SK-N-SH (cell line): ENCODE data around the gene RALA. TPM values are rescaled to one million over a fixed set of nuclear protein-coding genes. Genes with fewer than 3 reads are reported as not detected.

Experiments
- CTCF ChIA-PET: fragments of 300-600, 350-600 bp; formaldehyde crosslinking; extraction: SDS; loops from one replicate; lab custom pipeline; 2021; lab: Yijun Ruan, JAX
- POLR2A ChIA-PET: fragments of 350-600 bp; sonication (Branson Sonifier 250); formaldehyde crosslinking; extraction: SDS; loops from one replicate; lab custom pipeline; 2020; ENCODE audit warnings: antibody characterized with exemption, inconsistent platforms; lab: Yijun Ruan, JAX
- DNase-seq: peaks from one replicate; pipeline ENCODE4 v3.0.0; 2012
- H2AFZ ChIP-seq: fragments of 200-600 bp; sonication (generic); 2 replicates; pipeline ENCODE4 v1.8.1; 2016; ENCODE audit warnings: antibody characterized with exemption, mild to moderate bottlenecking, low read depth
- H3F3A ChIP-seq: fragments of 200-600 bp; sonication (generic); replicated peaks from 2 replicates; pipeline ENCODE3; 2016; ENCODE audit warnings: antibody characterized with exemption, mild to moderate bottlenecking; ENCODE audit not compliant: insufficient read depth
- H3K27ac ChIP-seq, 2 experiments: fragments of 200-500 bp in 1 of 2; fragments of 200-600 bp in 1 of 2; sonication (Bioruptor generic) in 1 of 2; sonication (generic), shearing (Covaris generic) in 1 of 2; 2 replicates each; pipeline versions ENCODE4 v1.5.1 to v1.6.1; 2014 to 2016; ENCODE audit warnings: low read depth in 2 of 2, inconsistent platforms in 1 of 2, low read length in 1 of 2, mild to moderate bottlenecking in 1 of 2, mixed read lengths in 1 of 2
- H3K27me3 ChIP-seq: fragments of 200-600 bp; sonication (generic), shearing (Covaris generic); 2 replicates; pipeline ENCODE4 v1.6.1; 2016; ENCODE audit warnings: mixed run types; ENCODE audit not compliant: insufficient read depth
- H3K36me3 ChIP-seq, 2 experiments: fragments of 200-500 bp in 1 of 2; fragments of 200-600 bp in 1 of 2; sonication (Bioruptor generic) in 1 of 2; sonication (generic) in 1 of 2; replicated peaks in 1 of 2; 2 replicates each; pipeline versions ENCODE3 to v1.5.1; 2014 to 2016; ENCODE audit warnings: low read length in 1 of 2, mild to moderate bottlenecking in 1 of 2; ENCODE audit not compliant: insufficient read depth in 2 of 2, control insufficient read depth in 1 of 2
- H3K4me1 ChIP-seq, 2 experiments: fragments of 200-500 bp in 1 of 2; fragments of 200-600 bp in 1 of 2; sonication (Bioruptor generic) in 1 of 2; sonication (generic), shearing (Covaris generic) in 1 of 2; 2 replicates each; pipeline versions ENCODE4 v1.5.1 to v1.6.1; 2014 to 2016; ENCODE audit warnings: low read depth in 1 of 2, low read length in 1 of 2, mixed run types in 1 of 2; ENCODE audit not compliant: insufficient read depth in 2 of 2, control insufficient read depth in 1 of 2
- H3K4me2 ChIP-seq: fragments of 200-600 bp; sonication (generic), shearing (Covaris generic); 2 replicates; pipeline ENCODE4 v1.6.1; 2017; ENCODE audit warnings: mixed run types
- H3K4me3 ChIP-seq, 2 experiments: fragments of 200-500 bp in 1 of 2; fragments of 200-600 bp in 1 of 2; sonication (Bioruptor generic) in 1 of 2; sonication (generic), shearing (Covaris generic) in 1 of 2; 2 replicates each; pipeline versions ENCODE4 v1.5.1 to v1.8.1; 2014 to 2016; ENCODE audit warnings: low read depth in 2 of 2, inconsistent platforms in 1 of 2, low read length in 1 of 2, mild to moderate bottlenecking in 1 of 2, mixed read lengths in 1 of 2, moderate library complexity in 1 of 2
- H3K79me2 ChIP-seq: fragments of 200-600 bp; sonication (generic); 2 replicates; pipeline ENCODE4 v1.8.1; 2017; ENCODE audit warnings: mild to moderate bottlenecking; ENCODE audit not compliant: insufficient read depth
- H3K9ac ChIP-seq: fragments of 200-600 bp; sonication (generic); 2 replicates; pipeline ENCODE4 v1.6.1; 2017; ENCODE audit warnings: mixed run types
- H3K9me2 ChIP-seq: fragments of 200-600 bp; sonication (generic); 2 replicates; pipeline ENCODE4 v1.6.1; 2017; ENCODE audit warnings: mixed run types
- H3K9me3 ChIP-seq: fragments of 200-600 bp; sonication (generic); 2 replicates; pipeline ENCODE4 v1.6.1; 2017; ENCODE audit warnings: mixed run types, mild to moderate bottlenecking, moderate library complexity
- H4K20me1 ChIP-seq: fragments of 200-600 bp; sonication (generic); 2 replicates; pipeline ENCODE4 v1.6.1; 2017; ENCODE audit warnings: mild to moderate bottlenecking, mixed run types; ENCODE audit not compliant: insufficient read depth
- CHD2 ChIP-seq: fragments of 150-350 bp; IDR thresholded peaks from 2 replicates; pipeline ENCODE4 v1.6.1; 2018; ENCODE audit warnings: low read length; ENCODE audit not compliant: partially characterized antibody
- FOSL2 ChIP-seq: IDR thresholded peaks from 2 replicates; pipeline ENCODE4 v1.4.0; 2012; ENCODE audit warnings: low read depth, mild to moderate bottlenecking, moderate library complexity, borderline replicate concordance
- IRF3 ChIP-seq: fragments of 150-350 bp; IDR thresholded peaks from 2 replicates; pipeline ENCODE4 v1.6.1; 2016; ENCODE audit warnings: mild to moderate bottlenecking, low read depth, low read length
- MEF2A ChIP-seq: IDR thresholded peaks from 2 replicates; pipeline ENCODE4 v1.4.0; 2012; ENCODE audit warnings: low read depth, borderline replicate concordance
- MXI1 ChIP-seq: IDR thresholded peaks from 2 replicates; pipeline ENCODE4 v1.6.1; 2012; ENCODE audit warnings: mild to moderate bottlenecking, low read depth, low read length, improper control_type of control experiment
- NRF1 ChIP-seq: IDR thresholded peaks from 2 replicates; pipeline ENCODE4 v1.6.1; 2012; ENCODE audit warnings: low read depth, mild to moderate bottlenecking, low read length
- RCOR1 ChIP-seq: fragments of 150-350 bp; IDR thresholded peaks from 2 replicates; pipeline ENCODE4 v1.6.1; 2017; ENCODE audit warnings: antibody characterized with exemption, low read length
- REST ChIP-seq: IDR thresholded peaks from 2 replicates; pipeline ENCODE4 v1.6.1; 2012; ENCODE audit warnings: mild to moderate bottlenecking, low read depth, low read length, moderate library complexity
- SIN3A ChIP-seq: IDR thresholded peaks from 2 replicates; pipeline ENCODE4 v1.6.1; 2012; ENCODE audit warnings: low read depth, mild to moderate bottlenecking, low read length, moderate library complexity, borderline replicate concordance
- SMC3 ChIP-seq: IDR thresholded peaks from 2 replicates; pipeline ENCODE4 v1.6.1; 2012; ENCODE audit warnings: low read depth, low read length, improper control_type of control experiment
- TAF1 ChIP-seq: IDR thresholded peaks from 2 replicates; pipeline ENCODE4 v1.6.1; 2012; ENCODE audit warnings: low read depth, mild to moderate bottlenecking, low read length, moderate library complexity, borderline replicate concordance
- TCF12 ChIP-seq: IDR thresholded peaks from 2 replicates; pipeline ENCODE4 v1.4.0; 2012
- WGBS: methylation state at CpG from one replicate; pipeline ENCODE4 v1.1.6; 2017; ENCODE audit warnings: low lambda C conversion rate; 5-methylcytosine and 5-hydroxymethylcytosine counted together
- polyA plus RNA-seq, 3 experiments: library from polyadenylated mRNA; depleted of rRNA; stranded (reverse); fragments of >200 nt; gene quantifications; 2 replicates each; pipeline ENCODE4 v1.2.3, GENCODE V29; 2012
- TF ChIP-seq, protein P1 (sequence below): fragments of 150-350 bp; IDR thresholded peaks from 2 replicates; pipeline ENCODE4 v1.6.1; 2017; ENCODE audit warnings: antibody characterized with exemption, low read length, low read depth, borderline replicate concordance

Gene RALA
- polyA plus RNA-seq, 1 of the 3 experiments (the other 2 are of a cell fraction), result 29.0 TPM

- Histone ChIP-seq H4K20me1 (peaks cover 82% of the 10 kb centered on the region), H3K4me1 (peaks cover 0 to 10% of the 10 kb centered on the region in 2 experiments; a peak in 2 of 4 replicates), H3K36me3 (peaks cover 4 to 41% of the 10 kb centered on the region in 2 experiments), H3K4me3 (no peak overlapping the region), H3K9ac (no peak overlapping the region), H3K9me2 (no peaks in the 10 kb centered on the region), H3K27me3 (no peaks in the 10 kb centered on the region), H3K79me2 (peaks cover 100% of the 10 kb centered on the region), H3K9me3 (no peaks in the 10 kb centered on the region), H3K27ac (no peak overlapping the region), H2AFZ (no peak overlapping the region), H3K4me2 (no peak overlapping the region), H3F3A (peaks cover 10% of the 10 kb centered on the region)
- DNase-seq, result no peak
- 94% methylated on average over 1 of the region's 1 CpG for WGBS
- CTCF ChIA-PET, result no interaction called here
- TF ChIP-seq RCOR1, result no peak
- TF ChIP-seq TAF1, result no peak
- TF ChIP-seq SIN3A, result no peak
- TF ChIP-seq FOSL2, result no peak
- no peak for TF ChIP-seq MXI1
- no peak for TF ChIP-seq TCF12
- TF ChIP-seq NRF1, result no peak
- TF ChIP-seq, protein P1, sequence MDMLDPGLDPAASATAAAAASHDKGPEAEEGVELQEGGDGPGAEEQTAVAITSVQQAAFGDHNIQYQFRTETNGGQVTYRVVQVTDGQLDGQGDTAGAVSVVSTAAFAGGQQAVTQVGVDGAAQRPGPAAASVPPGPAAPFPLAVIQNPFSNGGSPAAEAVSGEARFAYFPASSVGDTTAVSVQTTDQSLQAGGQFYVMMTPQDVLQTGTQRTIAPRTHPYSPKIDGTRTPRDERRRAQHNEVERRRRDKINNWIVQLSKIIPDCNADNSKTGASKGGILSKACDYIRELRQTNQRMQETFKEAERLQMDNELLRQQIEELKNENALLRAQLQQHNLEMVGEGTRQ, result no peak
- no peak for TF ChIP-seq MEF2A
- TF ChIP-seq SMC3, result no peak
- TF ChIP-seq REST, result no peak
- TF ChIP-seq CHD2, result no peak
- POLR2A ChIA-PET, result no interaction called here
These were observed 14.7 kb downstream of the RALA start for GRCh38 chr7:39637963-39638485.

- H3K4me2 ChIP-seq, result no peak overlapping the region
- H3K9me3 ChIP-seq, result no peaks in the 10 kb centered on the region
- peaks cover 0 to 31% of the 10 kb centered on the region in 2 experiments for H3K36me3 ChIP-seq
- H4K20me1 ChIP-seq, result peaks cover 98% of the 10 kb centered on the region
- DNase-seq, result no peak
- TF ChIP-seq MXI1 (no peak), IRF3 (no peak)
- TF ChIP-seq, all 33 proteins: peak for 0
- H3K4me1 ChIP-seq, result peaks cover 0 to 22% of the 10 kb centered on the region in 2 experiments; a peak in 3 of 4 replicates
- H3K79me2 ChIP-seq, result peaks cover 100% of the 10 kb centered on the region
- H3K9ac ChIP-seq, result no peak overlapping the region
- no peak overlapping the region for H2AFZ ChIP-seq
- no peak overlapping the region for H3K4me3 ChIP-seq
- no peak overlapping the region for H3K27ac ChIP-seq
- H3K9me2 ChIP-seq, result no peaks in the 10 kb centered on the region
- H3F3A ChIP-seq, result peaks cover 30% of the 10 kb centered on the region
- H3K27me3 ChIP-seq, result no peaks in the 10 kb centered on the region
- ChIA-PET POLR2A (interaction anchor here (1.1 kb wide), 1 partner anchor 17 kb away, joined by 3 read pairs; no protein-coding TSS in a partner anchor), CTCF (interaction anchor here (0.6 to 1.4 kb wide), 2 partner anchors 17 to 294 kb away, joined by 3 to 6 read pairs; no protein-coding TSS in a partner anchor)
These were observed 19.5 kb downstream of the RALA start for GRCh38 chr7:39642896-39643295.
